Chondrocyte (in vitro differentiated cells): ENCODE results near the gene ITM2C. TPM values are rescaled to one million over a fixed set of nuclear protein-coding genes. Genes with fewer than 3 reads are reported as not detected.
A peak's percentile ranks its signal among the peaks of the same experiment; 100 is the strongest.

ENCODE experiments used
- DNase-seq: peaks from one replicate; pipeline ENCODE4 v3.0.0; 2021; ENCODE audit warnings: mixed read lengths, low spot score
- H3K27ac Mint-ChIP-seq: one replicate; pipeline ENCODE4 v1.8.0; 2021; ENCODE audit warnings: mild to moderate bottlenecking, moderate library complexity, mixed read lengths; ENCODE audit not compliant: unreplicated experiment
- H3K27me3 Mint-ChIP-seq: 2 replicates; pipeline ENCODE4 v1.8.0; 2021; ENCODE audit warnings: low read depth, mixed read lengths
- H3K36me3 Mint-ChIP-seq: 2 replicates; pipeline ENCODE4 v1.8.0; 2021; ENCODE audit warnings: low read depth, mixed read lengths
- H3K4me1 Mint-ChIP-seq: 2 replicates; pipeline ENCODE4 v1.8.0; 2021; ENCODE audit warnings: low read depth, mild to moderate bottlenecking, mixed read lengths
- H3K4me3 Mint-ChIP-seq: one replicate; pipeline ENCODE4 v1.8.0; 2021; ENCODE audit warnings: mild to moderate bottlenecking, moderate library complexity, mixed read lengths; ENCODE audit not compliant: unreplicated experiment
- H3K9me3 Mint-ChIP-seq: 2 replicates; pipeline ENCODE4 v1.8.0; 2021; ENCODE audit warnings: low read depth, mixed read lengths
- total RNA-seq: library from RNA; stranded (reverse); gene quantifications from 3 replicates; pipeline ENCODE4 v1.2.1, GENCODE V29; 2021
- TF ChIP-seq, protein P1 (sequence below): fragments of 200-600 bp; sonication (generic); IDR thresholded peaks from 2 replicates; pipeline ENCODE4 v1.5.0; 2021; ENCODE audit warnings: antibody characterized with exemption, mild to moderate bottlenecking, moderate library complexity

Gene ITM2C
- total RNA-seq, 1 donor from 2014 or later: 208 TPM

DNA sequence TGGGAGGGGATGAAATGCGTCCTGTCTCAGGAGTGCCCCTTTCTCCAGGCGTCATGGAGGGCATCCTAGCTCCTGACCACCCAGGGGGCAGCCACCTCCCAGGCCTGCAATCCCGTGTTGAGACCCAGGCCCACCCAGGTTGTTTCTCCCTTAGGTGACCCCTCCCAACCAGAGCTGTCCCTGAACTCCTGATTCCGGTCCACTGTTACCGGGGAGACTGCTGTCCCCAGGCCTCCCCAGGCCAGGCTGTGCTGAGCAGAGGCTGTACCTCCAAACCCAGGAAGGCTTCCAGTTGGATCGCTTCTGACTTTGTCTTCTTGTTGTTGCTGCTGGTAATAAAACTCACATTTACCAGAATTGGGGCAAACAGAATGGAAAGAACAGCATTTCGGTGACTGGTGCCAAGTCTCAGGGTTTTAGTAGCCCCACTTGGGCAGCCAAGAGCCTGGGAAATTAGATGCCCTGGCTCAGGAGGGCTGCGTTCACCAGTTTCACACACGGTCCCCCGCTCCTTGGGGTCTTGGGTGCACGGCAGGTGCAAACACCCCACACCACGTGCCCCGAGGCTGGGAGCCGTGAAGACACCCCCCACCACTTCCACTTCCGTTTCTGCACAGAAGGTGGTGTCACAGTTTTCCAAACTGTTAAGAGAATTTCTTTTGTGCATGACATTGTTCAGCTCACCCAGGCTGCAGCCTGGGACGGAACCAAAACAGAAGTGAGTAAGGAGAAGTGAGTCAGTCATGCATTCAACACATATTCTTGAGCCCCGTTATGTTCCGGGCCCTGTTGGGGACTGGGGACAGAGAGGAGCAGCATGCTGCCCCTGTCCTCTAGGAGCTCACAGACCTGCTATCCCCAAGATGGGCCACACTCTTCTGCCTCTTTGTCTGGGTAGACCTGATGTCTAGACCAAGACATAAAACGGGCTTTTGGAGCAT is 29.4 kb downstream of the ITM2C start:
- Mint-ChIP-seq H3K36me3 (no peaks in the 10 kb centered on the region), H3K27me3 (no peaks in the 10 kb centered on the region), H3K27ac (no peak overlapping the region), H3K4me1 (peaks cover 8% of the 10 kb centered on the region), H3K4me3 (no peak overlapping the region), H3K9me3 (peaks cover 5% of the 10 kb centered on the region)
- TF ChIP-seq, protein P1, sequence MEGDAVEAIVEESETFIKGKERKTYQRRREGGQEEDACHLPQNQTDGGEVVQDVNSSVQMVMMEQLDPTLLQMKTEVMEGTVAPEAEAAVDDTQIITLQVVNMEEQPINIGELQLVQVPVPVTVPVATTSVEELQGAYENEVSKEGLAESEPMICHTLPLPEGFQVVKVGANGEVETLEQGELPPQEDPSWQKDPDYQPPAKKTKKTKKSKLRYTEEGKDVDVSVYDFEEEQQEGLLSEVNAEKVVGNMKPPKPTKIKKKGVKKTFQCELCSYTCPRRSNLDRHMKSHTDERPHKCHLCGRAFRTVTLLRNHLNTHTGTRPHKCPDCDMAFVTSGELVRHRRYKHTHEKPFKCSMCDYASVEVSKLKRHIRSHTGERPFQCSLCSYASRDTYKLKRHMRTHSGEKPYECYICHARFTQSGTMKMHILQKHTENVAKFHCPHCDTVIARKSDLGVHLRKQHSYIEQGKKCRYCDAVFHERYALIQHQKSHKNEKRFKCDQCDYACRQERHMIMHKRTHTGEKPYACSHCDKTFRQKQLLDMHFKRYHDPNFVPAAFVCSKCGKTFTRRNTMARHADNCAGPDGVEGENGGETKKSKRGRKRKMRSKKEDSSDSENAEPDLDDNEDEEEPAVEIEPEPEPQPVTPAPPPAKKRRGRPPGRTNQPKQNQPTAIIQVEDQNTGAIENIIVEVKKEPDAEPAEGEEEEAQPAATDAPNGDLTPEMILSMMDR: no peak
- peak; percentile 83 for DNase-seq

DNA sequence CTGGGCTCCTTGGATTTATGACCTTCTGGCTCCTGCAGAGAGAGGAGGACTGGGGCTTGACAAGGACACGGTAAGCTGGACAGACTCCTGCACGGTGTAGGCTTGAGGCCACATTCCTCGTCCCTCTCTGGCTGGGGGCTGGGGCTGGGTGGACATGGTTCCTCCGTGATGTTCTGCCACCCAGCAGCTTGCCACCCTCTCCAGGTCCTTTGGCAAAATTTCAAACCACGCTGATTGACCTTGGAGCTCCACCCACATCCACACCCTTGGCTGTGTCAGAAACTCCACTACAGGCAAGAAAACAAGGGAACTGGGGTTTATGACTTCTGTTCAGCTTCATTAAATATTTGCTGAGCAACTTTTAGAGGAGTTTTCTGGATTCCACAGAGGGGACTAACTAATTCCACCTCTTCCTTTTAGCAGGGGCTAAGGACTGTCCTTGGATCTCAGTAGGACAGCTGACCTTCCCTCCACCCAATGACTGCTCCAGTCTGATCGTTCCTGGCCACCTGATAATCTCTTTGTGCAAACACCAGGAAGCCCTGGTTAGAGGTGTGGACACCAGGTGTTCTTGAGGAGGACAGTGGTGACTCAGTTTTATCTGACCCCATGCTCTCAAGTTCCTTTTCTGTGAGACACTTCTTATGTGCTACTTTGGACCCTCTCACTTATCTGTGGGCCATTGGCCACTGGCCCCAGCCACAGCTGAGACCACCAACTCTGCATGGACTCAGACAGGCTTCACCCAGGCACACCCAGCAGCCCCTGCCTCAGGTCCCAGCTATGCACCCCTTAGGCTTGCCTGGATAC is 31.0 kb downstream of the ITM2C start:
- H3K27ac Mint-ChIP-seq: no peak overlapping the region
- H3K27me3 Mint-ChIP-seq: peaks cover 11% of the 10 kb centered on the region
- TF ChIP-seq, protein P1: no peak
- H3K9me3 Mint-ChIP-seq: peaks cover 5% of the 10 kb centered on the region
- H3K36me3 Mint-ChIP-seq: no peaks in the 10 kb centered on the region
- DNase-seq: no peak
- no peak overlapping the region for H3K4me3 Mint-ChIP-seq
- H3K4me1 Mint-ChIP-seq: peaks cover 7% of the 10 kb centered on the region

DNA sequence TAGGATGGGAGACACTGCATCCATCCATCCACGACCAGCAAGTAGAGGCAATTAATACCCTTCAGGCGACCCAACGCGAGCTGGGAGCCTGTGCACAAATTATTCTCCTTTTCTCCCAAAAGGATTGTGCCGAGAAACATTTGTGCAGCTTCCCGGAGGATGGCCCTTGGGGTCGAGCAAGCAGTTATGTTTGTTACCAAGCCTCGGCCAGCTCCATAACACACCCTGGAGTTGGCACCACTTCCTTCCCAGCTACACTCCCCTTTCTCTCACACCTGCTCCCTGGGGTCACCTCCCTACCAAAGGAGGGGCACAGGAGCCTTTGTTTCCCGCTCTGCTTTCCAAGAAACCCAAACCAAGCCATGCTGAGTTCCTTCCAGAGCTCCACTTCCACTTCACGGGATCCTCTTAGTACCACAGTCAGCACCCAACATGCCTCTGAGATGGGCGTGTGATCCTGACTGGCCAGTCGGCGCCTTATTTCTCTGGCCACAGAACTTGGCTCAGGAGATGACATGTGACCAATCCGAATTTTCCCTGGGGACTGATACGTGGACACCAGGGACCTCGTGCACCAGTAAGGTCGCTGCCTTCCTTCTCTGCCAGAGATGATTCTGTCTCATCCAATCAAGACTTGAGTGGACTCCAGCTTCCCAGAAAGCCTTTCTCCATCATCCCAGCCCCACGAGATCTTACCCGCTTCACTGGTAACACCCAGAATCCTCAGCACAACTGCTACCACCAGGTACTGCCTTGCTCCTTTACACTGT is 31.8 kb downstream of the ITM2C start:
- Mint-ChIP-seq H3K36me3 (no peaks in the 10 kb centered on the region), H3K4me3 (no peak overlapping the region), H3K27ac (no peak overlapping the region), H3K9me3 (peaks cover 5% of the 10 kb centered on the region), H3K4me1 (no peaks in the 10 kb centered on the region), H3K27me3 (peaks cover 19% of the 10 kb centered on the region)
- TF ChIP-seq, protein P1: no peak
- no peak for DNase-seq

DNA sequence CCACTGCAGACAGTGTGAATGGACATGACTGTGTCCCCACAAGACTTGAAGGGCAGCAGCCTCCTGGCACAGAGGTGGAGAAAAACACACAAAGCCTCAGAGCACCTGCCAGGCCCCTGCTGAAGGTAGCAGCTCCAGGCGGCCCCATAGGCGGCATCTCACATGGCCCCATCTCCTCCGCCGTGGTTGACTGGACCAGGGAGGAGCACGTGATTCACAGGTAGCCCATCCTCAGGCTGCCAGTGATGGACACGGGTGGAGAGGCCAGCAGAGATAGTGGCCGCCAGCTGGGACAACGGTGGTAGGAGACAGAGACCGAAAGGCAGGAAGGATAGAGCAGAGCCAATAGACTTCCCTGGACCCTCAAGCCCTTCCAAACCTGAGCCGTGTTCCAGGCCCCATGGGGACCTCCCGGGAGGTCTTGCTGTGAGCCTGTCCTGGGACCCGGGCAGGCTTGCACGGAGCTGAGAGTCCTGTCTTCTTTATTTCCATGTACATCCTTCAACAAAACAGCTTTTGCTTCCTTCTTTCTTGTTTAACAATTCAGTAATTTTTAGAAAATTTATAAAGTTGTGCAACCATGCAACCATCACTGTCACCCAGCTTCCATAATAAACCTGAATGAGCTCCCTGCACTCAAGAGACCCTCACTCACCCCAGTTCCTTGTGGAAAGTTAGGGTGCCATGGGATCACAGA is 33.4 kb downstream of the ITM2C start:
- Mint-ChIP-seq H3K9me3 (no peaks in the 10 kb centered on the region), H3K27ac (no peak overlapping the region), H3K36me3 (no peaks in the 10 kb centered on the region), H3K27me3 (peaks cover 19% of the 10 kb centered on the region), H3K4me1 (no peaks in the 10 kb centered on the region), H3K4me3 (no peak overlapping the region)
- DNase-seq: peak; percentile 82
- TF ChIP-seq, protein P1: no peak
